ENCODE measurements around the gene GSTM3. TPM values are rescaled to one million over a fixed set of nuclear protein-coding genes. Genes with fewer than 3 reads are reported as not detected.
"Not testable (repeated sequence)": the region's sequence is repeated elsewhere in the genome, so short reads cannot be mapped to it uniquely, and the experiment has no call there.

Gene GSTM3
- total RNA-seq, 1 experiment from 2014 or later, result 194 TPM

DNA sequence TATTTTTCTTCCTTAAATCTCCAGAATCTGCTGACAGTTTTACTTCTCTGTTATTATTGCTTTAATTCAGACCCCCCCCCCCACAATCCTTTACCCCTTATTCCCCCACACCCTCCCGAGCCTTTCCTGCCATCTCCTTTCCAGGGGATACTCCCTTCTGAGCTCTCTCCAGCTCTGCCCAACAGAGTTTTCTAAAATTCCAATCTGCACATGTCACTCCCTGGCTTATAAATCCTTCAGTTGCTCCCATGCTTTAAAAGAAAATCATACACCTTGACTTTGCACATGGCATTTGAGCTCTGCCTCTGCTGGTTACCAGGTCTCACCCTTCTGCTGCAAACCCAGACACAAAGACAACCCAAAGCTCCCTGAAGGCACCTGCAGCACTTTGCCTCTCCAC, 34.6 kb upstream of the GSTM3 start:
- DNase-seq (ENCODE audit: low read depth), result no peak

DNA sequence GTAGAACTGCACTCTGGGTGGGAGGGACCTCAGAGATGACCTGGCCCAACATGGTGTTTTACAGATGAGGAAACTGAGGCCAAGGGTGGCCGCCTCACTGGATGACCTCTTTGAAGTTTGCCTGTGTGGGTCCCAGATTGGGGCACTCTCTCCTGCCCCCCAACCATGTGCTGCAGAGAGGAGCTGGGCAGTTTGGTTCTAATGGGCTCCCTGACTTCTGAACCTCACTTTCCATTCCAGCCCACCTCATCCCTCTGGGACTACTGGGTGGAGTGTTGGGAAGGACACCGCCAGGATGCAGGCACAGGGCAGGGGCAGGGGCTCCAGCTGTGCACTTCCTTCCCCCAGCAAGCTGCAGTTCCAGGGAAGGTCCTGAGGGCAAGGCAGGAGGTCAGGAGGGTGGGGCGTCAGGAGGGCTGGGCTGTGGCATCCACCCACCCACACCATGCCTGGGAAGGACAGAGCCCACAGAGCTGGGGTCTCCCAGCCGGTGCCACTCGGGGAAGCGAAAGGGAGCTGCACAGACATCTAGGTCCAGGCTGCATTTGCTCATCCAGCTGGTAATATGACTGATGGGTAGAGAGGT, 33.2 kb upstream of the GSTM3 start:
- no peak for DNase-seq (ENCODE audit: low read depth)

DNA sequence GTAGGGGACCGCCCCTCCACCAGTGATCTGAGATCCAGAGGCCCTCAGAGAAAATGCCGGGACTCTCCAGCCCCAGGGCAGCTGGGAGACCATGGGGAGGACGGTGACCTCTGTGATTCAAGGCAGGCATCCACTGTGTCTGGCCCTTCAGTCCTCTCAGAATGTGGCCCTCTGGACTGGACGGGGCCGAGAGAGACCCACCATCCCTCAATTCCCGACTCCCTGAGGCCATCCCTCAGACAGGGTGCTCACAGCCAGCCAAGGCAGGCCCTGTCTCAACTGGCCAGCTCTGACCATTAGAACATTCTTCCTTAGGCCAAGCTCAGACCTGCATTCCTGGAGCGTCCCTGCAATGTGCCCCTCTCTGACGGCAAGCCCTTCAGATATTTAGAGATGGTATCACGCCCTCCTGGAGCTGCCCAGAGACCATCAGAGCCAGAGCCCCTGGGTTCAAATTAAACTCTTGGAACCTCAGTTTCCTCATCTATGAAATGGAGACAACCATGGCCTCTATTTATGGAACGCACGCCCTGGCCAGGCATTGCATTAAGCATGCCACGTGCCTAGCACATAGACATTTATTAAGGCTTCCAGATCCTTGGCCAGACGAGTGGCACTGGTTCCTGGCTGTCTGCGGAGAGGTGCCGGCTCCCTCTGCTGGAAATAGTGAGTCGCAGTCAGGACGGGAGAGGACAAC, 32.5 kb upstream of the GSTM3 start:
- DNase-seq (ENCODE audit: low read depth), result peak; percentile 90

DNA sequence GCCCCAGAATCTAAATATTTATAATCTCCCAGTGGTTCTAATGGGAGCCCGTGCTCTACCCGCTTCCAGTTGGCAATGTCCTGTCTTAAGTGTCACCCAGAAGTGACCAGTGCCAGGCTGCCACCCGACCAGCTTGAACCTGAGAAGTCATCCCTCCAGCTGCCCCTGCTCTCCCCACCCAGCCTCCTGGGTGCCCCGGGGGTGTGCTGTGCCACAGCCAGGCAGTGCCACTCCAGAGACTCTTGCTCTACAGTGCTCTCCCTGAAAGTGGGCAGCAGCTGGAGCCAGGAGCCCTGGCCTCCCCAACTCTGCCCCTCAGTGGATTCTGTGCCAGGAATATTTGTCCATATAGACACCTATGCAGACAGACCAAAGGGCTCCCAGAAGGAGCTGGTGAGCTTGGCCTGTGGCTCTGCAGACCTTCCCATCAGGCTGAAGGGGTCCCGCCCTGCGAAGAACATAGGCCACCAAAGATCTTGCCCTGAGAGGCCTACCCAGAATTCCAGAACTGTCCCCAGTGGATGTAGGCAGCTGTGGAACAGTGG, 31.9 kb upstream of the GSTM3 start:
- no peak for DNase-seq (ENCODE audit: low read depth)

DNA sequence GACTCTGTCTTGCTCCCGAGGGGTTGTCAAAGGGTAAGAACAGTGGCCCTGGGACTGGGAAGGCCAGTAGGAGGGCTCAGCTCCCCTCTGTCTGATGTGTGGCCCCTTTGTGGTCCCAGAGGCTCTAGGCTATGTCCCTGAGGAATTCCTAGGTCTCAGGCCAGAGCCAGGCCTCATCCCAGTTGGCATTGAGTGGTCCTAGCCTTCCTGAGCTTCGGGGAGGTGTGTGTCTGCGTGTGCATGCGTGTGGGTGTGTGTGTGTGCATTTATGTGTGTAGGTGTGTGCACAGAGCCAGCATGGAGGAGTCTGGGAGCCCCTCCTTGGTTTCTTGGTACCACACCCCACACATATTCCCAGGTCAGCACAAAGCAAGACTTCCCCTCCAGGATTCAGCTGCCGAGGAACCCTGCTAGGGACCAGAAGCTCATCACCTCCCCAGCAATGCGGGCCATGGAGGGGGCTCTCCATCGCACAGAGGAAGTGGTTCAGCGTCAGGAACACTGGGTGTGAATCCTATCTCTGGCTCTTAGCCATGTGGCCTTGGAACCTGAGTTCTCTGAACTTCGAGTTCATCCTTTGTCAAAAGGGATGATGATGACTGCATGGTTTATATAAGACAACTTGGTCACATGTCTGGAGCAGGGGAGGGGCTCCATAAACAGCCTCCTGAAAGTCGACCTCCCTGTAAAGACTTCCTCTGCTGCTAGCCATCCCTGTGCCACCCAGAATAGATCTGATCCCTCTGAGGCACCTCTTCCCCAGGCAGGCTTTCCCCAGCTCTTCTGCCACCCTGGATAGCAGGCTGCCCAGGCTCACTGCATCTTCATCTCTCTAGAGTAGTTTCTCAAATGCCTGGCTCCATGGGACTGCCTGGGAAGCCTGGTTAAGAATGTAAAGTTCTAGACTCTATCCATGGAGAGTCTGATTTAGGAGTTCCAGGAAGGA, 31.1 kb upstream of the GSTM3 start:
- DNase-seq (ENCODE audit: low read depth), result no peak

DNA sequence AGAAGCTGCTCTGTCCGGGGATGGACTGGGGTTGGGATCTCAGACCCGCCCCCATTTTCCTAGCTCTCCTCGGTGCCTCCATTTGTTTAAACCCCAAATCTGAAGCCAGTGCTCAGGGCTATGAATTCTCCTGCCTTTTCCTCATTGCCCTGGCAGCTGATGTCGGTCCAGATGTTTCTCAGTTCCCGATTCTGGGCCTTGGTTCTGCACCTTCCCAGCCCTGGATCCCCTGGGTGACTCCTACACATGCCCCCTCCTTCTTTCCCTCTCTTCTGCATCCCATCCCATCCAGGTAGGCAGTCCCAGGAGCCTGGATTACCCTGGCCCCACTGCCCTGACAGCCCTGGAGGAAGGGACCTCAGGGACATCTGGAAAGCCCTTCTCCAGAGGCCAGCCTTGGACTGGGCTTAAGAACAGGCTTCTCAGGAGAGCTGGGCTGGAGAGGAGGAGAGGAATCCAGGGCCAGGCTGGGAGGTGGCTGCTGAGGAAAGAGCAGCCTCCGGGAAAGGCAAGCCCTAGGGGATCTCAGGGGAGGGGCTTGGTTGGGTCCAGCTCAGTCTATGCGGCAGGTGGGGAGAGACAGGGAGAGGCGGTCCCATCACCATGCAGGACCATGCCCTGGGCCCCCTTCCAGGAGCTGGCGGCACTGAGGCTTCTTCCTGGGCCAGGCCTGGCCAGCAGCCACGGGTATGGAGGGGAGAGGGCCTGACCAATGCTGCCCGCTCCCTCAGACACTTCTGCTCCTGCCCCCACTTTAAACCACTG, 29.7 kb upstream of the GSTM3 start:
- DNase-seq (ENCODE audit: low read depth), result no peak

DNA sequence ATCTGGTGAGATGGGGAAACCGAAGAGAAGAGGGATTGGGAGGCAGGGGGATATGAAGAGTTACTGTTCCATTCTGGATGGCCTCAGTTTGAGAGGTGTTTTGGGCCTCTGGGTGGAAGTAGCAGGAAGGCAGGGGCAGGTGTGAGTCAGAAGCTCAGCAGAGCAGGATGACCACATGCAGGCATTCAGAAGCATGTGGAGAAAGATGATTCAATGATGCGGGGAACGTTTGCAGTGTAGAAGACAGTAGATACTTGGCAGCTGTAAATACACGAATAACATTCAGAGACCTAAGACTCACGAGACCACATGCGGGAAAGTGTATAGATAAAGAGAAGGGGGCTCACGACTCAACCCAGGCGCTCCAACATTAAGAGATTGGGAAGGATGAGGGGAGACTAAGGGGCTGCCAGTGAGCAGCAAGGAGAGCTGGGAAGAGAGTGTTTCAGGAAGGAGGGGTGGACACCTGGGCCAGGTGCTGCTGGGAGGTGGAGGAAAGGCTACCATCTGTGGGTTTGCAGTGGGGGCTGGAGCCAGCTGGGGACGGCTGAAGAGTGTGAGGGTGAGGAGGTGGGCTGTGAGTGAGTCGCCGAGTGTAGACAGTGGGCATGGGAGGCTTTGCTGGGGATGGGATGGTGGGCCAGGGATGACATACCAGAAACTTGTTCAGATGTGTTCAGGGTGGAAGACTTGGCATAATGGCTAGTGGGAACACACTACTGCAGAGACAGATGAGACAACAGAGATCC, 28.7 kb upstream of the GSTM3 start:
- DNase-seq (ENCODE audit: low read depth), result peak; percentile 70

DNA sequence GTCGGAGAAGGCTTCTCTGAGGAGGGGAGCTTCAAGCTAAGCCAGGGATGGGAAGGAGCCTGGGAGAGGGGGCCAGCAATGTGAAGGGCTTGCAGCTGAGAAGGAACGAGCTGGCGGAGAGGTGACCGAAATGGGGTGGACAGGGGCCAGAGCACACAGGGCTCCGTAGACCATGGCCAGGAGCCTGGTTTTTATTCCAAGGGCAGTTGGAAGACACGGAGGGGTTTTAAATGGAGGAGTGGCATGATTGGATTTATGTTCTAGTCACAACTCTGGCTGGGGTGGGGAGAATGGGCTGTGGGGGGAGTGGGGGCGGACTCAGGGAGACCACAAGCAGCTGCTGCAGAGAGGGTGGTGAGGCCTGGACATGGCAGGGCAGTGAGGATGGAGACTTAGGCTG, 28.0 kb upstream of the GSTM3 start:
- DNase-seq (ENCODE audit: low read depth), result no peak

DNA sequence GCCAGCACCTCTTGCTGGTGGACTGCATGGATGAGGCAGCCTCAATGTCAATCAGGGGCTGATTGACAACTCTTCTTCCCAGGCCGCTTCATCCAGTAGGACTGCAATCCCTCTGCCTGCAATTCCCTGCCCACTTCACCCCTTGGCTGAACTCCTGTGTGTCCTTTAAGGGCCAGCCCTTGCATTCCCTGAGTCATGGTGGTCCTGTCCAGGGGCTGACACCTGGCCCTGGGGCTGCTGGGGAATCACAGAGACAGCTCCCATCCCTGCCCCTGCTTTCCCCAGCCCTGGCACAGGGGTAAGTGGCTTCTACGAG, 27.5 kb upstream of the GSTM3 start:
- no peak for DNase-seq (ENCODE audit: low read depth)

DNA sequence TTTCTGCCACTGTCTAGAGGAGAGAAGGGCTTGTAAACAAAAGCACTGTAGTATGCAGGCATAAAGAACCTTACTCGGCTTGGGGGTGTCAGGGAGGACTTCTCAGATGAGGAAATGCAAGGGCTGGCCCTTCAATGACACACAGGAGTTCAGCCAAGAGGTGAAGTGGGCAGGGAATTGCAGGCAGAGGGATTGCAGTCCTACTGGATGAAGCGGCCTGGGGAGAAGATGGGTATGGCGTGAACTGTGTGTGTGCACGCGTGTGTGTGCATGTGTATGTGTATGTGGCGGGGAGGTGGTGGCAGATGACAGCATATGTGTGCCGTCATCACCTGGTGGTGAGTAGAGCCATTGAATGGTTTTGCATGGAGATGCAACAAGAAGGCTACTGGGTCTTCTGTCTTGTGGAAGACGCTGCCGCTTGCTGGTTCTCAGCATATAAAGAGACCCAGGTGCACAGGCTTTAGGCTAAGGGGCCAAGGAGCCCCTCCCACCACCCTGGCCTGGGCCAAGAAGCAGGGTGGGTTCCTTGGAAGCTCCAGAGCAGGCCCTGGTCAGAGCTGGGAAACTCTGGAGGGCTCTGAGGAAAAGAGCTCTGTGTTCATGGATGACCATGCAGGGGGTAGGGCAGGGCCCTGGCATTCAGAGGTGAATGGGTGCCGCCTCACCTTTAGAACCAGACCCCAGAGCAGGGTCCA, 26.9 kb upstream of the GSTM3 start:
- no peak for DNase-seq (ENCODE audit: low read depth)

DNA sequence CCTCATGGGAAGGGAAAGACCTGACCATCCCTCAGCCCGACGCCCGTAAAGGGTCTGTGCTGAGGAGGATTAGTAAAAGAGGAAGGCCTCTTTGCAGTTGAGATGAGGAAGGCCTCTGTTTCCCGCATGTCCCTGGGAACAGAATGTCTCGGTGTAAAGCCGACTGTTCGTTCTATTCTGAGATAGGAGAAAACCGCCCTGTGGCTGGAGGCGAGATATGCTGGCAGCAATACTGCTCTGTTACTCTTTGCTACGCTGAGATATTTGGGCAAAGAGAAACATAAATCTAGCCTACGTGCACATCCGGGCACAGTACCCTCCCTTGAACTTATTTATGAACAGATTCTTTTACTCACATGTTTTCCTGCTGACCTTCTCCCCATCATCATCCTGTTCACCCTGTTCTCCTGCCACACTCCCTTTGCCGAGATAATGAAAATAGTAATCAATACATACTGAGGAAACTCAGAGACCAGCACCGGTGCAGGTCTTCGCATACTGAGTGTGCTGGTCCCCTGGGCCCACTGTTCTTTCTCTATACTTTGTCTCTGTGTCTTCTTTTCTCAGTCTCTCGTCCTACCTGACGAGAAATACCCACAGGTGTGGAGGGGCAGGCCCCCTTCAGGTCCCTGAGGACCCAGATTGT, 26.3 kb upstream of the GSTM3 start:
- not testable (repeated sequence) for DNase-seq (ENCODE audit: low read depth)

DNA sequence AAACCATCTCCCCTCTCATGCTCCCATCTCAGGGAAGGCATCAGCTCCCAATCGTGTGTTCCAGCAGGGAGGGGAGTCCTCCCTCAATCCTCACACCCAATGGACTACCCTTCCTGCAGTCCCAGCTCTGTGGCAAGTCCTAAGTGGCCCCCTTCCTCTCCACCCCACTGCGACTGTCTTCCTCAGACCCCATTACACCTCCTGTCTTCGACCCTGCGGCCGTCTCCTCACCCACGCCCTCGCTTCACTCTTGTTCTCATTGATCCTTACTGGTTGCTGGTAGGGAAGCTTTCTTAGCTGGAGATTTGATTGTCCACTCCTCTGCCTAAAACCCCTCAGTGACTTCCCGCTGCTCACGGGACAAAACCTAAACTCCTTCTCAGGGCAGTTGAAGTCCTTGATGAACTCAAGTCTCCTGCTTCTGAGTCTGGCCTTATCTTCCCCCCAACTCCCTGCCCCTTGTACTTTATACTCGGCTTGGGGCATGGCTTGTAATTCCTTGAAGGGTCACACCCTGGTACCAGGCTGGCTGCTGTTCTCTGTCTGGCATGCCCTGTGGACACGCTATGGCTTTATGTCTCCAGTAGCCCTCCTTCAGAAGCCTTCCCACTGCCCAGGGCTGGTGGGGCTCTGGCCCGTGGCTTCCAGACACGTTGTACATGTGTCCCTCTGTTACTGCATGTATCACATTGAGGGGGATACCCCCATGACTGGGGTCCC, 25.2 kb upstream of the GSTM3 start:
- DNase-seq (ENCODE audit: low read depth), result no peak

DNA sequence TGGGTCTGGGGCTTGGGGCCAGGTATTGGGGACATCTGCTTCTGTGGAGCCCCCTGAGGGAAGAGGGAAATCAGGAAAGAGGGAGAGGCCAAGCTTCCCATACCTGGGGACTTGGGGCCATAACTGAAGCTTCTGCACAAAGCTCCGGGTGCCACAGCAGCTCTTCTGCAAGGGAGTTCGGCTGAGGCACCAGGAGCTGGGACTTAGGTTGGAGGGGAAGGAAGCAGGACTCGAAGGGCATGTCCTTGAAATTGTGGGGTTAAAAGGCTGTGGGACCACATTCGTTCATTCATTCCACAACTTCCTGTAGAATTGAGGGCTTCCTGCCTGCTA, 24.6 kb upstream of the GSTM3 start:
- DNase-seq (ENCODE audit: low read depth), result no peak

DNA sequence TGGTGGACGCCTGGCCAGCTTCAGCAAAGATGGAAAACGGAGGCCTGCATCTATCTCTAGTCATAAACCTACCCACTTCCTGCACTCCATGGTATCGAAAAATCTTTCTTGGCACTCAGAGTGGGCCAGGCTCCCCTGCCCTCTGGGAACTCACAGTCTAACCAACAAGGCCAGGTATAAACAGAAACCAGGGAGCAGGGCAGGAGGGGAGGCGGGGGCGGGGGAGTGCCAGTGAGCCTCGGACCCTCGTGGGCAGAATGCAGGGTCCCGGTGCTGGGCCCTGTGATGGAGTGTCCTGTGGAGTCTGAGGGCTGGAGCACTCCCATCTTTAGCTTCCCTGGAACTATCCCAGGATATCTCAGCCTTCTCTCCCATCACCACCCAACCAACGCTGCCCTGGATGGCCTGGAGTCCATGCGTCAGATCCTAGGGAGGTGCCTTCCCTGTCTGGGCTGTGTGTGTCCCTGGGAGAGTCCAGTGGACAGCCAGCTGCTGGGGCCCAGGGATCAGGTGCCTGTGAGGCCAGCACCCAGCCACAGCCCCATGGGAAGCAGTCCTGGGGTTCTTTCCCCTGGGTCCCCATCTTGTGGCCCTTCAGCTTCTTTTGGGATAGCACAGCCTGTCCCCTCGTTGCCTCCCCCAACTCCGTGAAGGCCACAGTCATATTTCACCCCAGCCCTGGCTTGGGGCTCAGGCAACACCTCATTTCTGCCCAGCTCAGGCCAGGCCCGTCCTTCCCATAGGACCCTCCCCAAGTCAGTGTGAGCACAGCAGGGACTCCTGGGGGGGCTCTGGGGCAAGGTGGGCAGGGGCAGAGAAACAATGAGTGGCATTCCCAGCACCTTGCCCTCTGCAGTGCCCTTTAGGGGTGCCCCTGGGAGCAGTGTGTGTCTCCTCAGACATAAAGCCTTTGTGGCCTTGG, 24.0 kb upstream of the GSTM3 start:
- DNase-seq (ENCODE audit: low read depth), result no peak

DNA sequence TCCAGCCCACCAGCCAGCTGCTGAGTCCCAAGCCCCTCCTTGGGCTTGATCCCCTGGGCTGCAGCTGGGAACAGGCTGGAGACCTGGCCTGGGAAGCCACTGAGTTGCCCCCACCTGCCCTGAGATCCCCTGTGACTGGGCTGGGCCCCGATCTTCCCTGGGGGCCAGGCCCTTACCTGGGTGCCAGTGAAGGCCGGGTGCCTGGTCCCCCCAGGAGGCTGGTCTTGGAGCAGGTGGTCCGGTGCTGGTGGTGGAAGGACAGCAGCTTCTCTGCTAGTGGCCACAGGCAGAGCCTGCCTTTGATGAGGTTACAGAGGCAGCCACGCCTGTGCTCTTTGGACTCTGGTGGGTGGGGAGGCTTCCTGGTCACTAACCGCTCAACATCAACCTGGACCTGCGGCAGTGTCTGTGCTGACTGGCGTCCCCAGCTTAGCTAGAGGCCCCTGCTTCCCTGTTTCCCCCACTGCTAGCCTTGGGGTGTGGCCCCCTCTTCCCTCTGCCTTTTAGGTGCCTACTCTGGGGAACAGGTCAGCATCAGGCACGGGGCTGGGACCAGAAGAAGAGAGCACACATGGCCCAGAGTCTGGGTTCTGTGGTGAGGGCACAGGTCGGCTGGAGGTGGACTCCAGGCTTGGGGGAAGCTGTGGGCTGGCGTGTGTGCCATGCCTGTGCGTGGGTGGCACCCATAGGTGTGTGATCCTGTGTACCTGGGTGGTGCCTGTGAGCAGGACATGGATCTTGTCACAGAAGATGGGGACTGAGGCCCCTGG, 23.0 kb upstream of the GSTM3 start, which contains the start of gene EPS8L3:
EPS8L3 (minus strand) TSS at position 278 of the 770 bp plus-strand sequence. CDS start 2,174 bp downstream, outside the sequence.
- DNase-seq (ENCODE audit: low read depth), result no peak

DNA sequence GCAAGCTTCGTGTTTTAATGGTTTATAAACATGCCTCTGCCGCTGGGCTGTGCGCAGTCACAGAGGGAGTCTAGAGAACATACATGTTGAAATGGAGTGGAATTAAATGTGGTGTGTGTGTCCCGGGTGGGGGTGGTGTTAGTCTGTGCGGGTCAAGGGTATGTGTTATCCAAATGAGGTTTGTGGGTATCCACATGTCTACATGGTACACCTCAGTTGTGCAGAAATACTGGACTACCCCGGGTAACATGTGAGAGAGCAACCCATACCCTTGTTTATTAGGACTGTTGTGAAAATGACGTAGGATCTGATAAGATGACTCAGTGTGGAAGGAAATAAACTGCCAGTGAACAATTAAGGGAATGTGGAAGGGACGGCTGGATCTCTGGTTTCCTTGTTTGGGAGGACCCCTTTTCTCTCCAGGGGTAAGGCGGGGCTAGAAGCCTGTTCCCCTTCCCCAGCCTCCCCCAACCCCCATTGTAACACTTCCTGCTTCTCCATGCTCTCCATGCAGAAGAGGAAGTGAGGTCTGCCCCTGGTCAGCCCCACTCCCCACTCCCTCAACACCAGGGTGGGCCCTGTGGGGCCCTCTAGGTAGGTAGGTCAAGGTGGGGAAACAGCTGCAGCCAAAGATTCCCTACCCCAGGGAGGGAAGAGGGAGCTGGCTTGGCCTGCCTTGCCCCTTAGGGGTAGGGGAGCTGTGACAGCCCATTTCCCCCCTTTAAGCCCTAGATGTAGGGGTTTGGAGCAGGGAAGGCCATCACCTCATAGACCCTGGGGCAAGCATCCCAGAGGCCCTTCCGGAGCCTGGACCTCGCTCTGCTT, 22.2 kb upstream of the GSTM3 start:
- DNase-seq (ENCODE audit: low read depth), result peak; percentile 68
